Liver (tissue), 9 donors: ENCODE results near the gene ATP6V1G1. TPM values are rescaled to one million over a fixed set of nuclear protein-coding genes. Genes with fewer than 3 reads are reported as not detected.

Experiments
- DNase-seq: peaks from one replicate; pipeline ENCODE4 v3.0.0-alpha.2; 2017; ENCODE audit warnings: low spot score
- H3K27ac ChIP-seq, 2 donors: one replicate each; pipeline ENCODE4 v1.7.0; 2013; ENCODE audit warnings: inconsistent platforms in 2 of 2, low read length in 2 of 2, control low read depth in 1 of 2, low read depth in 1 of 2, mild to moderate bottlenecking in 1 of 2
- H3K27me3 ChIP-seq, 4 donors: one replicate each; pipeline versions ENCODE4 v1.6.1 to v1.7.0; 2013; ENCODE audit warnings: low read length in 3 of 4, inconsistent platforms in 1 of 4, mild to moderate bottlenecking in 1 of 4, moderate library complexity in 1 of 4; ENCODE audit not compliant: control insufficient read depth in 4 of 4, insufficient read depth in 4 of 4
- H3K36me3 ChIP-seq, 4 donors: one replicate each; pipeline versions ENCODE4 v1.6.1 to v1.7.0; 2013; ENCODE audit warnings: low read length in 3 of 4, mild to moderate bottlenecking in 3 of 4, low read depth in 1 of 4, moderate library complexity in 1 of 4; ENCODE audit not compliant: control insufficient read depth in 4 of 4, insufficient read depth in 3 of 4
- H3K4me1 ChIP-seq, 4 donors: one replicate each; pipeline versions ENCODE4 v1.6.1 to v1.7.0; 2013; ENCODE audit warnings: low read length in 3 of 4, mild to moderate bottlenecking in 3 of 4, moderate library complexity in 1 of 4; ENCODE audit not compliant: control insufficient read depth in 4 of 4, insufficient read depth in 4 of 4
- H3K4me3 ChIP-seq, 3 donors: one replicate each; pipeline versions ENCODE4 v1.6.1 to v1.7.0; 2013; ENCODE audit warnings: low read length in 3 of 3, control low read depth in 1 of 3, low read depth in 1 of 3, mild to moderate bottlenecking in 1 of 3
- H3K9ac ChIP-seq, 2 donors: one replicate each; pipeline ENCODE4 v1.7.0; 2013; ENCODE audit warnings: low read length in 2 of 2, mild to moderate bottlenecking in 2 of 2, moderate library complexity in 2 of 2, control low read depth in 1 of 2, low read depth in 1 of 2
- H3K9me3 ChIP-seq, 4 donors: one replicate each; pipeline versions ENCODE4 v1.6.1 to v1.7.0; 2013; ENCODE audit warnings: low read length in 3 of 4; ENCODE audit not compliant: control insufficient read depth in 4 of 4
- FOXA1 ChIP-seq: IDR thresholded peaks from 2 replicates; pipeline ENCODE4 v1.6.1; 2016; ENCODE audit warnings: antibody characterized with exemption
- FOXA2 ChIP-seq: IDR thresholded peaks from 2 replicates; pipeline ENCODE4 v1.6.1; 2016; ENCODE audit warnings: antibody characterized with exemption
- GABPA ChIP-seq, 2 donors: IDR thresholded peaks in 1 of 2; conservative IDR thresholded peaks in 1 of 2; 2 replicates each; pipeline ENCODE4 v1.6.1; 2016; ENCODE audit warnings: antibody characterized with exemption in 2 of 2, mild to moderate bottlenecking in 1 of 2, moderate library complexity in 1 of 2
- HNF4G ChIP-seq: IDR thresholded peaks from 2 replicates; pipeline ENCODE4 v1.6.1; 2016; ENCODE audit warnings: antibody characterized with exemption
- NR2F2 ChIP-seq: IDR thresholded peaks from 2 replicates; pipeline ENCODE4 v1.6.1; 2016; ENCODE audit warnings: antibody characterized with exemption
- RAD21 ChIP-seq, 2 donors: IDR thresholded peaks; 2 replicates each; pipeline ENCODE4 v1.6.1; 2016; ENCODE audit warnings: antibody characterized with exemption in 2 of 2, mild to moderate bottlenecking in 2 of 2
- RXRA ChIP-seq, 2 donors: IDR thresholded peaks; 2 replicates each; pipeline ENCODE4 v1.6.1; 2017 to 2018; ENCODE audit warnings: antibody characterized with exemption in 2 of 2, mild to moderate bottlenecking in 1 of 2
- TAF1 ChIP-seq: conservative IDR thresholded peaks from 2 replicates; pipeline ENCODE4 v1.6.1; 2016; ENCODE audit warnings: antibody characterized with exemption, mild to moderate bottlenecking
- YY1 ChIP-seq: IDR thresholded peaks from 2 replicates; pipeline ENCODE4 v1.6.1; 2016; ENCODE audit warnings: antibody characterized with exemption, mild to moderate bottlenecking
- WGBS: extraction: QIAGEN DNeasy Blood & Tissue Kit; methylation state at CpG from one replicate; pipeline ENCODE4 v1.1.7; 2013; 5-methylcytosine and 5-hydroxymethylcytosine counted together
- polyA plus RNA-seq, 2 donors: library from polyadenylated mRNA; stranded (reverse) in 1 of 2; unstranded in 1 of 2; fragments of 200-250 nt in 1 of 2; fragments of >200 nt in 1 of 2; fragmentation: Nextera tagmentation in 1 of 2; extraction: Ambion mirVana in 1 of 2; gene quantifications; one replicate each; pipeline versions ENCODE4 v1.2.1 to v1.2.3, GENCODE V29; 2013 to 2015
- total RNA-seq, 2 donors: library from RNA; depleted of rRNA; stranded (reverse); fragments of >200 nt; gene quantifications; one replicate each; pipeline ENCODE4 v1.2.3, GENCODE V29; 2014
- TF ChIP-seq, protein P1 (sequence below): IDR thresholded peaks from 2 replicates; pipeline ENCODE4 v1.6.1; 2016; ENCODE audit warnings: antibody characterized with exemption, mild to moderate bottlenecking
- TF ChIP-seq, protein P2 (sequence below): IDR thresholded peaks from 2 replicates; pipeline ENCODE4 v1.6.1; 2016; ENCODE audit warnings: antibody characterized with exemption
- TF ChIP-seq, protein P3 (sequence below): fragments of 150-350 bp; IDR thresholded peaks from 2 replicates; pipeline ENCODE4 v1.5.1; 2017; ENCODE audit warnings: improper control_type of control experiment, low read depth, low read length; ENCODE audit not compliant: missing input control
- donor health status: healthy.
- donor health status: healthy.
- donor health status: healthy.
- donor health status: healthy.
- donor health status: healthy.

The ATP6V1G1 gene
- total and polyA plus RNA-seq, 4 donors, result 41.4 to 152 (median 75.7) TPM

DNA sequence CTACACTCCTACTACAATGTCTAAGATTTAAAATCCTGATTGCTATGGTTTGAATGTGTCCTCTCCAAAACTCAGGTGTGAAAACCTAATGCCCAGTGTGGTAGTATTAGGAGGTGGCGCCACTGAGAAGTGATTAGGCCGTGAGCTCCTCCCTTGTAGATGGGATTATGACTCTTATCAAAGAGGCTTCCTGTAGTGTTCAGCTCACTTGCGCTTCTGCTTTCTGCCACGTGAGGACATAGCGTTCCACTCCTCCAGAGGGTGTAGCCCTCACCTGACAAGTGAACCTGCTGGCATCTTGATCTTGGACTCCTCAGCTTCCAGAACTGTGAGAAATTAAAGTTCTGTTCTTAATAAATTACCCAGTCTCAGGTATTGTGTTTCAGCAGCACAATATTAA lies 49.3 kb upstream of the ATP6V1G1 start:
- TF ChIP-seq, protein P1, sequence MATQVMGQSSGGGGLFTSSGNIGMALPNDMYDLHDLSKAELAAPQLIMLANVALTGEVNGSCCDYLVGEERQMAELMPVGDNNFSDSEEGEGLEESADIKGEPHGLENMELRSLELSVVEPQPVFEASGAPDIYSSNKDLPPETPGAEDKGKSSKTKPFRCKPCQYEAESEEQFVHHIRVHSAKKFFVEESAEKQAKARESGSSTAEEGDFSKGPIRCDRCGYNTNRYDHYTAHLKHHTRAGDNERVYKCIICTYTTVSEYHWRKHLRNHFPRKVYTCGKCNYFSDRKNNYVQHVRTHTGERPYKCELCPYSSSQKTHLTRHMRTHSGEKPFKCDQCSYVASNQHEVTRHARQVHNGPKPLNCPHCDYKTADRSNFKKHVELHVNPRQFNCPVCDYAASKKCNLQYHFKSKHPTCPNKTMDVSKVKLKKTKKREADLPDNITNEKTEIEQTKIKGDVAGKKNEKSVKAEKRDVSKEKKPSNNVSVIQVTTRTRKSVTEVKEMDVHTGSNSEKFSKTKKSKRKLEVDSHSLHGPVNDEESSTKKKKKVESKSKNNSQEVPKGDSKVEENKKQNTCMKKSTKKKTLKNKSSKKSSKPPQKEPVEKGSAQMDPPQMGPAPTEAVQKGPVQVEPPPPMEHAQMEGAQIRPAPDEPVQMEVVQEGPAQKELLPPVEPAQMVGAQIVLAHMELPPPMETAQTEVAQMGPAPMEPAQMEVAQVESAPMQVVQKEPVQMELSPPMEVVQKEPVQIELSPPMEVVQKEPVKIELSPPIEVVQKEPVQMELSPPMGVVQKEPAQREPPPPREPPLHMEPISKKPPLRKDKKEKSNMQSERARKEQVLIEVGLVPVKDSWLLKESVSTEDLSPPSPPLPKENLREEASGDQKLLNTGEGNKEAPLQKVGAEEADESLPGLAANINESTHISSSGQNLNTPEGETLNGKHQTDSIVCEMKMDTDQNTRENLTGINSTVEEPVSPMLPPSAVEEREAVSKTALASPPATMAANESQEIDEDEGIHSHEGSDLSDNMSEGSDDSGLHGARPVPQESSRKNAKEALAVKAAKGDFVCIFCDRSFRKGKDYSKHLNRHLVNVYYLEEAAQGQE, result no peak
- no peak for TF ChIP-seq FOXA1
- TF ChIP-seq GABPA (IDR thresholded peaks at IDR 0.05 in 1 of 2, conservative IDR thresholded peaks at IDR 0.05 in 1 of 2), result no peak
- peak; percentile 31 to 53 for TF ChIP-seq RAD21 (IDR thresholded peaks at IDR 0.05)
- no peak for TF ChIP-seq HNF4G
- TF ChIP-seq FOXA2, result no peak
- no peak for TF ChIP-seq TAF1
- TF ChIP-seq, protein P2, sequence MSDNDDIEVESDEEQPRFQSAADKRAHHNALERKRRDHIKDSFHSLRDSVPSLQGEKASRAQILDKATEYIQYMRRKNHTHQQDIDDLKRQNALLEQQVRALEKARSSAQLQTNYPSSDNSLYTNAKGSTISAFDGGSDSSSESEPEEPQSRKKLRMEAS, result no peak
- TF ChIP-seq, protein P3, sequence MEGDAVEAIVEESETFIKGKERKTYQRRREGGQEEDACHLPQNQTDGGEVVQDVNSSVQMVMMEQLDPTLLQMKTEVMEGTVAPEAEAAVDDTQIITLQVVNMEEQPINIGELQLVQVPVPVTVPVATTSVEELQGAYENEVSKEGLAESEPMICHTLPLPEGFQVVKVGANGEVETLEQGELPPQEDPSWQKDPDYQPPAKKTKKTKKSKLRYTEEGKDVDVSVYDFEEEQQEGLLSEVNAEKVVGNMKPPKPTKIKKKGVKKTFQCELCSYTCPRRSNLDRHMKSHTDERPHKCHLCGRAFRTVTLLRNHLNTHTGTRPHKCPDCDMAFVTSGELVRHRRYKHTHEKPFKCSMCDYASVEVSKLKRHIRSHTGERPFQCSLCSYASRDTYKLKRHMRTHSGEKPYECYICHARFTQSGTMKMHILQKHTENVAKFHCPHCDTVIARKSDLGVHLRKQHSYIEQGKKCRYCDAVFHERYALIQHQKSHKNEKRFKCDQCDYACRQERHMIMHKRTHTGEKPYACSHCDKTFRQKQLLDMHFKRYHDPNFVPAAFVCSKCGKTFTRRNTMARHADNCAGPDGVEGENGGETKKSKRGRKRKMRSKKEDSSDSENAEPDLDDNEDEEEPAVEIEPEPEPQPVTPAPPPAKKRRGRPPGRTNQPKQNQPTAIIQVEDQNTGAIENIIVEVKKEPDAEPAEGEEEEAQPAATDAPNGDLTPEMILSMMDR, result peak; percentile 3
- no peak for TF ChIP-seq RXRA (IDR thresholded peaks at IDR 0.05)
- 44% methylated on average over 5 of the region's 5 CpGs for WGBS
- Histone ChIP-seq H3K9me3 (no peaks in the 10 kb centered on the region), H3K9ac (no peak overlapping the region), H3K4me3 (no peak overlapping the region), H3K36me3 (no peaks in the 10 kb centered on the region), H3K4me1 (no peaks in the 10 kb centered on the region), H3K27me3 (no peaks in the 10 kb centered on the region), H3K27ac (no peak overlapping the region)
- no peak for DNase-seq

DNA sequence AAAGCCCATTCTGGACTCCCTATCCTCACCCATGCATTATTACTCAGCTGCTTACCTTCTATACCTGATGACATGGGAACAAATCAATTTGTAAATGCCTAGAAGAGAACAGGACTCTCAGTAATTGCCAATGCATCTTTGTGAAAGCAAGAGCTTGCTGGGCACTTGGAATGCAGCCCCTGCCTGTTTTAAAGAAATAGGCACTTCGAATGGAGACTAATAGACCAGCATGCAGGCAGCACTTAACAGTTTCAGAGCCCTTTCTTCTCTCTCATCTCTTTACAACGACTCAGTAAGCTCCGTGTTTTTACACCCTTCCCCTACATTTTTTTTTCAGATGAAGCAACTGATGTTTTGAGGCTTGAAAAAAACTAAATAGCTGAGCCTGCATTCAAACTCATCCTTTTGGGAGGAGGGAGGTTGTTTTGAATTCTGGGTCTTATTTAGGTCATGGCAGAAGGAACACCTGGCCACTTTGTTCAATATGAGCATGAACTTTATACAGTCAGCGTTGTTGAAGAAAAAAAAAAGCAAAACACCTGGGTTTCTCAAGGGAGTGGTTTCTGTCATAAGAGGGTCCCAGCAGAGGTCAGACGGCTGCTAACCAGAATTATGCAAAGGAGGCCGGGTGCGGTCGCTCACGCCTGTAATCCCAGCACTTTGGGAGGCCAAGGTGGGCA lies 47.7 kb upstream of the ATP6V1G1 start:
- TF ChIP-seq, protein P2, result no peak
- TF ChIP-seq GABPA (IDR thresholded peaks at IDR 0.05 in 1 of 2, conservative IDR thresholded peaks at IDR 0.05 in 1 of 2) (no peak), NR2F2 (no peak), YY1 (no peak), FOXA1 (no peak), HNF4G (no peak)
- H3K4me1 ChIP-seq, result no peaks in the 10 kb centered on the region
- H3K27me3 ChIP-seq, result peaks cover 0 to 3% (median 0%) of the 10 kb centered on the region in 4 donors
- H3K9ac ChIP-seq, result no peak overlapping the region
- no peak overlapping the region for H3K4me3 ChIP-seq
- H3K27ac ChIP-seq, result no peak overlapping the region
- H3K9me3 ChIP-seq, result no peaks in the 10 kb centered on the region
- WGBS, result 73% methylated on average over 9 of the region's 9 CpGs
- no peaks in the 10 kb centered on the region for H3K36me3 ChIP-seq
- no peak for DNase-seq
